Keratinocyte (primary cell): ENCODE results near the gene NPHS1.

ENCODE experiments used
- CTCF ChIP-seq, 3 experiments: IDR thresholded peaks in 1 of 3; conservative IDR thresholded peaks in 1 of 3; optimal IDR thresholded peaks in 1 of 3; 2 replicates in 2 of 3; 3 replicates in 1 of 3; pipeline versions ENCODE3 to v1.5.1; 2011; ENCODE audit warnings: low read length in 3 of 3, mild to moderate bottlenecking in 3 of 3, moderate library complexity in 2 of 3, control low read depth in 1 of 3, inconsistent platforms in 1 of 3; ENCODE audit not compliant: insufficient read depth in 2 of 3; ENCODE audit errors: extremely low read depth in 1 of 3
- EZH2 ChIP-seq: IDR thresholded peaks from one replicate; pipeline ENCODE4 v1.6.1; 2012; ENCODE audit warnings: inconsistent platforms, mild to moderate bottlenecking, low read length, moderate library complexity

GRCh38 chr19:35782589-35782988, 69.7 kb downstream of the NPHS1 start:
- no peak for TF ChIP-seq CTCF (optimal IDR thresholded peaks at IDR 0.05 in 1 of 3, IDR thresholded peaks at IDR 0.05 in 1 of 3, conservative IDR thresholded peaks at IDR 0.05 in 1 of 3; ENCODE audit: extremely low read depth in 1 of 3, insufficient read depth in 2 of 3, low read length in 3 of 3)
- TF ChIP-seq EZH2: no peak
